ENCODE data around the gene HOXB1.
"Not testable (repeated sequence)": the region's sequence is repeated elsewhere in the genome, so short reads cannot be mapped to it uniquely, and the experiment has no call there.

The HOXB1 gene

GRCh38 chr17:48519427-48519826 lies 11.4 kb downstream of the HOXB1 start:
- no peak for DNase-seq (ENCODE audit: low read depth)

GRCh38 chr17:48517478-48517877 lies 13.3 kb downstream of the HOXB1 start:
- no peak for DNase-seq (ENCODE audit: low read depth)

- DNase-seq (ENCODE audit: low read depth) = no peak
These were observed 14.6 kb downstream of the HOXB1 start for GRCh38 chr17:48515925-48516900.

GRCh38 chr17:48514477-48514876 lies 16.3 kb downstream of the HOXB1 start:
- no peak for DNase-seq (ENCODE audit: low read depth)

- no peak for DNase-seq (ENCODE audit: low read depth)
These were observed 16.9 kb downstream of the HOXB1 start for GRCh38 chr17:48513666-48514455.

GRCh38 chr17:48513097-48513496 lies 17.7 kb downstream of the HOXB1 start:
- no peak for DNase-seq (ENCODE audit: low read depth)

- no peak for DNase-seq (ENCODE audit: low read depth)
These were observed 19.8 kb downstream of the HOXB1 start for GRCh38 chr17:48510761-48511604.

GRCh38 chr17:48510381-48510760 lies 20.4 kb downstream of the HOXB1 start:
- DNase-seq (ENCODE audit: low read depth) = no peak

GRCh38 chr17:48509708-48510107 lies 21.1 kb downstream of the HOXB1 start:
- not testable (repeated sequence) for DNase-seq (ENCODE audit: low read depth)

- no peak for DNase-seq (ENCODE audit: low read depth)
These were observed 24.6 kb downstream of the HOXB1 start for GRCh38 chr17:48506246-48506645.

- DNase-seq (ENCODE audit: low read depth) = no peak
These were observed 25.0 kb downstream of the HOXB1 start for GRCh38 chr17:48505788-48506187.

- DNase-seq (ENCODE audit: low read depth) = no peak
These were observed 25.9 kb downstream of the HOXB1 start for GRCh38 chr17:48504953-48505352.

- DNase-seq (ENCODE audit: low read depth) = no peak
These were observed 27.1 kb downstream of the HOXB1 start for GRCh38 chr17:48503747-48504146.

GRCh38 chr17:48502901-48503300 lies 27.9 kb downstream of the HOXB1 start:
- DNase-seq (ENCODE audit: low read depth) = no peak

- no peak for DNase-seq (ENCODE audit: low read depth)
These were observed 28.5 kb downstream of the HOXB1 start for GRCh38 chr17:48502312-48502711.

- DNase-seq (ENCODE audit: low read depth) = no peak
These were observed 30.1 kb downstream of the HOXB1 start for GRCh38 chr17:48500435-48501426.

- no peak for DNase-seq (ENCODE audit: low read depth)
These were observed 30.9 kb downstream of the HOXB1 start for GRCh38 chr17:48499735-48500434.

- no peak for DNase-seq (ENCODE audit: low read depth)
These were observed 31.6 kb downstream of the HOXB1 start for GRCh38 chr17:48499248-48499647.

GRCh38 chr17:48498164-48498850 lies 32.5 kb downstream of the HOXB1 start:
- no peak for DNase-seq (ENCODE audit: low read depth)

- no peak for DNase-seq (ENCODE audit: low read depth)
These were observed 33.7 kb downstream of the HOXB1 start for GRCh38 chr17:48497103-48497502.

All from stimulated activated CD8-positive, alpha-beta memory T cell treated with anti-CD3 and anti-CD28 coated beads, Interleukin-7, amount 100 ng/mL, for 24 hours (primary cell).